COLO829 (cell line): ENCODE data around the gene SLF1.

Experiments
- DNase-seq: peaks from one replicate; pipeline ENCODE4 v3.0.0; 2012; ENCODE audit warnings: low spot score

The SLF1 gene

GRCh38 chr5:94661086-94661485 lies 42.6 kb downstream of the SLF1 start:
- DNase-seq = no peak

GRCh38 chr5:94667937-94668336 lies 49.5 kb downstream of the SLF1 start:
- no peak for DNase-seq

DNA sequence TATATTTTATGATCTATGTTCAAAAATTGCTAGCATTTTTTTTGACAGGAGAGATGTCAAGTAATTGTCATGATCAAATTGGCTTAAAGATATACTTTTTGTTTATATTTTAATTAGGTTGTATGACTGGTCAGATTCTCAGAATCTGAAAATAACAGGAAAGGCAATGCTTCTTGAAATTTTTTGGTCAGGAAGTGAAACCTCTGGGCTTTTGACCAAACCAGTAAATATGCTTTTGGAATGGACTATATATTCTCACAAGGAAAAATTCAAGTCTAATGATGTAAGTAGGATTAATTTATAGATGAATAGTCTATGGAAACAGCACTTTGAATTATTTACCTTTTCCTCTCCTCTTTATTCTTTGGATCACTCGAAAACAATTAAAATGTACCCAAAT lies 52.3 kb downstream of the SLF1 start:
- DNase-seq = no peak

- no peak for DNase-seq
Measured at GRCh38 chr5:94672746-94673145, 54.3 kb downstream of the SLF1 start.

DNA sequence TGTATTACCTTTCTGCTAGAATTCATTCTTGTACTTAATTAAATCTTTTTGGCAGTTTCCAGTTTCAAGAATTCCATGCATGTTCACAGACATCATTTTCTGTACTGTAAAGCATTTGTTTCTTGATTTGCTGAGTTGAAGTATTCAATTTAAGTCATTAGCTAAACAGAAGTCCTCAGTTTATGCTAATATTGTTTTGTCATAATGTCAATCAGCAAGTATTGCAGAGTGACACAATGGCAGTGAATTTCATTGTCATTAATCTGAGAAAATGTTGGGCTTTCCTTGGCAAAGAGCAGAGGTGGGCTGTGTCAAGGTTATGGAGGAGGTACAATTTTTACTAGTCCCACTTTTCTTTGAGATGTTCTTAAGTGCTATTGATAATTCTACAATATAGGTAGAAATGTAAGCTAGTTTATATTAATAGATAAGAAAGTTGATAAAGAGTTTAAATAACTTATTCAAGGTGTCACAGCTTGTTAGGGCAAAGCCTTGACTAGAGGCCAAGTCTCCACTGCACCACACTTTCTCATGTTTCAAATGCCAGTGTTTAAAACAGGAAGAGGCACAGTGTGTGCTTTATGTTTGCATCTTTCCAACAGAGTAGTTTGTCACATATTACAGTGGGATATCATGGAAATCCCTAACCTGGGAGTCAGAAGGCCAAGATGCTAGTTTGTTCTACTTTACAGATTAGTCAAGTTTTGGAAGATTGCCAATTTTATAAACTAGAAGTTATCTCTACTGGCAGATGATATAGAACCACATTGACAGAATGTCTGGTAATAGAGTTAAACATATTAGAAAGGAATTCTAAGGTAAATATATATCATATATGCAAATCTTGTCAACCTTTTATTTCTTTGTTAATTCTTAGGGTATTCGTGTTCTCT lies 56.3 kb downstream of the SLF1 start:
- DNase-seq = no peak

- DNase-seq = no peak
Measured at GRCh38 chr5:94675965-94676618, 57.6 kb downstream of the SLF1 start.

DNA sequence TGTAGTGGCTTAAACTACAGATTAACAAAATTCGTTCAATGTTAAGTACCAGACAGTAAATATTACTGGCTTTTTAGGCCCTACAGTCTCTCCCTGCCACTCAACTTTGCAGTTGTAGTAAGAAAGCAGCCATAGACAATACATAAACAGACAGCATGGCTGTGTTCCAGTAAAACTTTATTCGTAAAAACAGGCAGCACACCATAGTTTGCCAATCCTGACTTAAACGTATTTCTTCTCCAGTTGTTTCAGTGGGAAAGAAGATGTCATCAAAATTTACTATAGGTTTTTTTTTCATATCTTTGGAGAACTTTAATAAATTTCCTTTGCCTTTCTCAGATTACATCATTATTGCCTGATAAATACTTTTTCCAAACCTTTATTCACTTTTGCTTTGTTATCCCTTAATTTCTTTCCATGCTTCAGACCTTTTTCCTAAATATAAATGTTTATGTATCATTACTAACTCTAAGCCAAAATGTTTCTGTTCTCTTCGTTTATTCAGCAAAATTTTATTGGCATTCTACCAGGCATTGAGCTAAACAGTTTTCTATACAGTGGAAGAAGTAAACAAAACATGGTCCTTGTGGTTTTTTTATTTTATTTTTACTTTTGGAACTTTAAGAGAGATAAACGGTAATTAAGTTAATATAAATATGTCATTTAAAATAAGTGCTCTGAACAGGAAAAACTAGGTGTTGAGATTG lies 64.5 kb downstream of the SLF1 start:
- no peak for DNase-seq

DNA sequence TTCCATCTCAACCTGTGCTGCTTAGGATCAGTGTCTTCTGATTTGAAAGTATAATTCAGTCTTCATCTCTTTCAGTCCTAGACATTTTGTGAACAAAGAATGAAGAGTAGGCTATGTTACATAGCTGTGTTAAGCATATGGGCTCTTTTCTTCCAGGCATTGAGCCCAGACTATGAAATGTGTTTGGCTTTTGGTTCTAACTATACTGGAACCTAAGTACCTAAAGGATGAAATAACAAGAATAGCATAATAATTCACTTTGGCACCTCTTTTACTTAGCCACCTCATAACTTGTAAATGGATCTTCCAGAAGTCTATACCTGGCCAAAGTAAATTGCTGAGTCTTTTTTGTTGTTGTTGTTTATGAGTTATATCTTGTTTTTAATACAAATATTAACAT lies 71.4 kb downstream of the SLF1 start:
- no peak for DNase-seq

GRCh38 chr5:94690778-94691177 lies 72.3 kb downstream of the SLF1 start:
- no peak for DNase-seq

GRCh38 chr5:94691291-94691690 lies 72.8 kb downstream of the SLF1 start:
- no peak for DNase-seq

- no peak for DNase-seq
Measured at GRCh38 chr5:94691949-94692348, 73.5 kb downstream of the SLF1 start.

DNA sequence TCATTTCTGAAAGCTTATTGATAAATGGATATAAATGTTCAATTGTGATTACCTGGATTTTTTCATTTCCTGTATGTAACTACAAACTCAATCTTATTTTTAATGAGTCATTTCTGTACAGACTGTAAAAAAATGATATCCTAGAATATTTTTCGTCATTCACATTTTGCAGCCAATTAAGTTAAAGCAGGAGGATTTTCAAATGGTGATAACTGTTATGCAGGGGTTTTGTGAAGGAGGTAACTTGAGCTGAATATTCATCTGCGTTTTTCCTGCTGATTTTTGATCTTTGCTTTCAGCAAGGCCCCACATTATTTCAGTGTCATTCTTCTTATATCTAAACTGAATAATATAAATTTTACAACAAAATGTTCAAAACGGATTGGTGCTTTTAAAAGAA lies 74.1 kb downstream of the SLF1 start:
- no peak for DNase-seq

DNA sequence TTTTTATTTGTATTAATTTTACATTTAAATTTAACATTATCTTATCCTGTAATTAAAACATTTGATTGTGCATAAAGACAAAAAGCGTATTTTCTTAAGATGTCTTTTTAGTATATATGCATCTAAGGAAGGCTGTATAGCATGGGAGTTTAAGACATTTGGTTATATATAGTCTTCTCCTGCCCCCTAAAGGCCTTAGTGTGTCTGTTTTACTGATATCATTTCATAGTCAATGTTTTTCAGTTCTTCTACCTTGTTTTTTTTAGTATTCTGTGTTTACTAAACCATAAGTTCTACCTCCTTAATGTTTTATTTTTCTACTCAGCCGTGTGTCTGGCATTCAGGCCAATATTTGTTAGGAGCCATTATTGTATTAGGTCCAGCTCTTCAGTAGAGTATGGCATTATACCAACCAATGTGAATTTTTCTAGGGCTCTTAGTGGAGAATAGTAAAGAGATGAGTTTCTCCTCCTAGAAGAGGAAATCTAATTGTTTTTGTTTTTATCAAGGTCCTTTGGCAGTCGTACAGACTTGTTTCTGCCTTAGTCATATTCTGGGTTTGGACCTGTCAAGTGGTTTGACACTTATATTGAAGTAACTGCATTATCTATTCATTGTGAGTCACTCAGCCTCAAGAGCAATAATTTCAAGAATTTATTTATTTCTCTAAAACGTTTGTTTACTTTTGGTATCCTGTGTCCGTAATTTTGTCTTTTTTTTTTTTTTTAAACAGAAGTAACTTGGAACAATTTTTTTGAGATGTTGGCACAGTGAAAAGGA lies 74.8 kb downstream of the SLF1 start:
- DNase-seq = peak; percentile 6

- no peak for DNase-seq
Measured at GRCh38 chr5:94693845-94694370, 75.4 kb downstream of the SLF1 start.

DNA sequence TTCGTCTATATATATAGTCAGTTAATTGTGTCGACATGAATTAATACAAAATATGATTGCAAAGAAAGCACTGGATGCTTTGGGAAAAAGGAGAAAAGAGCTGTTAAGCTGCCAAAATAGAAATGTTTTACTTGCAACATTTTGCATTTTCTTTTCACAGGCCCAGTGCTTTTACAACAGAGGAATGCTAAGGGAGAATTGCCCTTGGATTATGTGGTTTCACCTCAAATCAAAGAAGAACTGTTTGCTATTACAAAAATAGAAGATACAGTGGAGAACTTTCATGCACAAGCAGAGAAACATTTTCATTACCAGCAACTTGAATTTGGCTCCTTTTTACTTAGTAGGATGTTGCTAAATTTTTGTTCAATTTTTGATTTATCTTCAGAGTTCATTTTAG lies 76.2 kb downstream of the SLF1 start:
- no peak for DNase-seq

- no peak for DNase-seq
Measured at GRCh38 chr5:94698197-94698596, 79.7 kb downstream of the SLF1 start.

GRCh38 chr5:94699562-94699961 lies 81.1 kb downstream of the SLF1 start:
- no peak for DNase-seq

DNA sequence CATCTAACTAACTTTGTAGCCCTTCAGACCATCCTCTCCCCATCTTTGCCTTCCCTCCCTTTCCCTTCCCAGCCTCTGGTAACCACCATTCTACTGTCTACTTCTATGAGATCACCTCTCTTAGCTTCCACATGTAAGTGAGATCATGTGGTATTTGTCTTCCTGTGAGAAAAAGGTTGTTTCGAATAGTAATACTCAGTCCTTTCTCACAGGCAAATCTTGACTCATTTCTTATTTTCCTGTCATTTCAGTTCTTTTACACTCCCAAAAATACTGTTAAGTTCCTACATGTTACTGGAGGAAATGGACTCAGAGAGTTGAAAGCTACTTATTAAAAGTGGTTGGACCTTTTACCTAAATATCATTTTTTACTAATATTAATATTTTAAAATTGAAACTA lies 82.1 kb downstream of the SLF1 start:
- no peak for DNase-seq

- no peak for DNase-seq
Measured at GRCh38 chr5:94702729-94703128, 84.3 kb downstream of the SLF1 start.

DNA sequence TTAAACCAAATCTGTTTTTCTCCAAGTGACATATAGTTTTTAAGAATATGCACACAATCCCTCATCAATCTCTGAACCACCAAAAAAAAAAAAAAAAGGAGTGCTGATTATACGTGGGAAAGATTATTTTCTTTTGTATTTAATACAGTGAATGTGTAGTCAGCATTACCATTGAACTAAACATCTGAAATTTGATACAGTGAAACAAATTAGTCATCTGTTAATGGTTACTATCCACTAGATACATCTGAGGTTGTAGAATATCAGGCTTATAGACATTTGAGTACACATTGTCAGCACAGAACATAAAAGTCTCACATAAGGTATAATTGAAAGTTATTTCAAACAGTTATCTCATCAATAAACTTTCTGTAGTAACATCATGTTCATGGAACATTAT lies 87.0 kb downstream of the SLF1 start:
- DNase-seq = no peak

- no peak for DNase-seq
Measured at GRCh38 chr5:94707359-94707758, 88.9 kb downstream of the SLF1 start.

- DNase-seq = no peak
Measured at GRCh38 chr5:94709277-94709676, 90.8 kb downstream of the SLF1 start.
